Measurements from ENCODE around the gene PTPN6.

Gene PTPN6

DNA sequence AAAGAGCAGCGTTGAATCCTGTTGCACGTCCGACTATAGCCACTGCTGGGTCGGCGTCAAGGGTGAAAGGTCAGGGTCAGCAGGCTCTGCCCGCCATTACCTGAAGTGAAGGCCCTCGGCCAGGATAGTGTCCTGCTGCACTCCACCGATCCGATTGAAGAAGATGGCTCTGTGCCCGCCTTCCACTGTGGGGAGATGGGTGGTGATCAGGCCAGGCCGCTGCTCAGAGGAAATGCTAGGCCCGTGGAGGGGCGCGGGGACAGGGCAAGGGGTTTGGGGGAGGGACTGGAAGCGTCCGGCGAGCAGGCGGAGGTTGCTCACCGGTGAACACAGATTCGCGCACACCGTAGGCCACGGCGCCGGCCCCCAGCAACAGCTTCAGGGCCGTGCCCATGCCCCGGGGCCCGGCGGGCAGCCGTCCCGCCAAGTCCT lies 19.0 kb downstream of the PTPN6 start:
- no peak for DNase-seq (ENCODE audit: low spot score)

GRCh38 chr12:6974180-6974579 lies 23.0 kb downstream of the PTPN6 start:
- DNase-seq (ENCODE audit: low spot score) = no peak

- no peak for DNase-seq (ENCODE audit: low spot score)
Observed at GRCh38 chr12:6975297-6976032, 24.3 kb downstream of the PTPN6 start.

DNA sequence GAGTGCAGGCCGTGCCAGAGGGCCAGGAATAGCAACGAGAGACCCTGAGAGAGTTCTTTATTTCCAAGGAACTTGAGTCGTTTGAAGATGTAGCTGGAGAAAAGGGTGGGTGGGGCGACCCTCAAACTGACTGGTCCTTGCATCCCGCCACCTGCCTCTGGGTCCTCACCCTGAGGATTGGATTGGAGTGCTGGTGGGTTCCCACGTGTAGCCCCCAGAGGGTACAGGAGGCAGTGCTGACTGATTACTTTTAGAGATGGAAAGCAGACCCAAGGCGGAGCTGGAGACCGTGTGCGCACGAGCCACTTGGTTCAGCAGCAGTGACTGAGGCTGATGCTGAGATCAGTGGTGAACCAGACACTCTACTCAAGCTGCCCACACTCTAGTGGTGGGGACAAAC lies 26.5 kb downstream of the PTPN6 start:
- DNase-seq (ENCODE audit: low spot score) = no peak

GRCh38 chr12:6978188-6978587 lies 27.0 kb downstream of the PTPN6 start:
- no peak for DNase-seq (ENCODE audit: low spot score)

DNA sequence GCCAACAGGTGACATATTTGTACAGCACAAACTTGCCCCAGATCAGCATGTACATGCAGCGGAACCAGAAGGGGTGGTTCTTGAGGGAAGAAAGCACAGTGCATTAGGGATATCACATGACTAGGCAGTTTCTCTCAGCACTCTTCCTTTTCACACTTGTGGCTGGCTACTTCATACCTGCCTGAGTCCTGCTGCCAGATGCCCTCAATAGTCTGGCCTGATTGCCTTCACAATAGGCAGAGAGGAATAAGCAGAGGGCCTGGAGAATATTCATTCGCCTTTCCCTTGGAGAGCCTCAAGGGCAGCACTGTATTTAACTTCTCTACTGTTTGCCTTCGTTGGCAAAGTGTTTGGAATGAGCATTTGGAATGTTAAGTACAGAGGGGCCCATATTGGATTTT lies 27.5 kb downstream of the PTPN6 start:
- no peak for DNase-seq (ENCODE audit: low spot score)

- DNase-seq (ENCODE audit: low spot score) = no peak
Observed at GRCh38 chr12:6979021-6979420, 27.9 kb downstream of the PTPN6 start.

- no peak for DNase-seq (ENCODE audit: low spot score)
Observed at GRCh38 chr12:6979453-6979852, 28.3 kb downstream of the PTPN6 start.

DNA sequence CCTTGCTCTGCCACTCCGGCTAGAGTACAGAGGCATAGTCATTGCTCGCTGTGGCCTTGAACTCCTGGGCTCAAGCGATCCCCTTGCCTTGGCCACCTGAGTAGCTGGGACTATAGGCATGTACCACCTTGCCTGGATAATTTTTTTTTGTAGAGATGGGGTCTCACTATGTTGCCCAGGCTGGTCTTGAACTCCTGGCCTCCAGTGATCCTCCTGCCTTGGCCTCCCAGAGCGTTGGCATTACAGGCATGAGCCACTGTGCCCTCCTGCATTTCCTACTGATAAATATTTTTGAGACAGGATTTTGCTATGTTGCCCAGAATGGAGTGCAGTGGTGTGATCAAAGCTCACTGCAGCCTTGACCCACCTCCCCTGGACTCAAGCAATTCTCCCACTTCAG lies 28.9 kb downstream of the PTPN6 start:
- DNase-seq (ENCODE audit: low spot score) = no peak

DNA sequence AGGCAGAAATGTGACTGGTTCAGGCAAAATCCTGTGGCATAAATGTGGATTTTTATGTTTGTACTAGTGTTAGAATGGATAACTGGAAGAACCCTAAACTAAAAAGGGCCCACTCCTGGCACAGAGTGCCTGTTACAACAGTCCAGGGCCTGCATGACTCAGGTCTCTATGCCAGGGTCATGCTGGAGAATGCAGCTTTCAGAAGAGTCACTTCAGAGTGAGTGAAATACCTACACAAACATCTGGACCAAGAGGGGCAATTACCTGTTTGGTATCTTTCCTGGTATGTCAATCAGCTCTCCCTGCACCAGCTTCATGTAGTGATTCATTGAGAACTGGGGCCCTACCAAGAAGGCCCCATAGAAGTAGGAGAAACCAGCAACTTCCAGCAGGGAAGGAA lies 29.6 kb downstream of the PTPN6 start:
- no peak for DNase-seq (ENCODE audit: low spot score)

GRCh38 chr12:6981152-6982052 lies 30.2 kb downstream of the PTPN6 start:
- DNase-seq (ENCODE audit: low spot score) = no peak

- no peak for DNase-seq (ENCODE audit: low spot score)
Observed at GRCh38 chr12:6982532-6982931, 31.4 kb downstream of the PTPN6 start.

DNA sequence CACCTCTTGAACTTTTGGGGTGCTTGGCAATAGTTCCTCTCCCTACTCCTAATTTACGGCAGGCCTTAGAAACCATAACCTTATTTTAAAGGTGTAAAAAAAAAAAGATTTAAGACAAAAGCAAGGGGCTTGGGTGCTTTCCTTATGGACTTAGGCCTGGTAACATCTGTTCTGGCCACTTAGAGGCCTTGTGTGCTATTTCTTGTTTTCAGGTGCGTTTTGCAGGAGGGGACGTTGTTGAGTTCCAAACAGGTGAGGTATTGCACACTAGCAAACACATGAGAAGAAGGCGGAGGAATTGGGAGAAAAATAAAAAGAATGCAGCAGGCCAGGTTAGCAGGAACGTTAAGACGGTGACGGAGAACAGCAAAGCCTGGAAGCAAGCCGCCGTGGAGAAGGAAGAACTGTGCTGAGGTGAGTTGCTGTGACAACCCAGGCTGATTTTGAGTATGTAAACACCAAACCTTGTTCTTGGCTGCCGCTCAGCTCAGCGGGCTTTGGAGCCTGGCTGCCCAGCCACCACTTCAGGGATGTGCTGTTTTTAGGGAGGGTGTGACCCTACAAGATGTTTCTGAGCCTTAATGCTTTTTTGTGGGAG lies 36.9 kb downstream of the PTPN6 start:
- DNase-seq (ENCODE audit: low spot score) = no peak

GRCh38 chr12:6996040-6996441 lies 44.9 kb downstream of the PTPN6 start:
- no peak for DNase-seq (ENCODE audit: low spot score)

GRCh38 chr12:6998715-6999451 lies 47.7 kb downstream of the PTPN6 start:
- DNase-seq (ENCODE audit: low spot score) = no peak

DNA sequence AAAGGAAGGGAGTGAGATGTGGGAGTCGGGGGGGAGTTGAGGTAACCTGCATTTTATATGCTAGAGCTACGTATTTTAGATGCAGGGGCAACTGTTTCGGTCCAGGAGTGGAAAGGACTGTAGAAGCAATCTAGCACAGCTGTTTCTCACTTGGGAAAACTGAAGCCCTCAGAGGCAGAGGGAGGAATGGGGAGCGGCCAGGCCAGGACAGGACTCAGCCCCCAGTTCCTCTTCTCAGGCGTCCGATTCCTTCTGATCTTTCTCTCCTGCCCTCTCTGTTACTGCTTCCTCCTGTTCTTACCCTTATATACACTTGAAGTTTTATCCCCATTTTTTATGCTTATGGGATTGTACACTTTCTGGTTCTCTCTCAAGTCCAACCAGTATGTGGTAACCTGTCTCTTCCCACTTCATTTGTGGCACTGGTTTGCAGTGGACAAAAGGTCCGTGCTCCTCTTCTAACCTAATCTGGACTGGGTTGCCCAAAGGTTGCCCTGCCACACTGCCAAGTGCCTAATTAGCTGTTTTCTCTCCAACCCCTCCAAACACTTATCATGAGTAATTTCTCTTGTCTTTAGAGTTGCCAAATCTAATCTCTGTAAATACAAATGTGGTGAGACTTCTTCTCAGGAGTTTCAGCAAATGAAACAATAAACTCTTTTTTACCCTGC lies 50.9 kb downstream of the PTPN6 start:
- DNase-seq (ENCODE audit: low spot score) = no peak

- DNase-seq (ENCODE audit: low spot score) = no peak
Observed at GRCh38 chr12:7004287-7004803, 53.2 kb downstream of the PTPN6 start.

DNA sequence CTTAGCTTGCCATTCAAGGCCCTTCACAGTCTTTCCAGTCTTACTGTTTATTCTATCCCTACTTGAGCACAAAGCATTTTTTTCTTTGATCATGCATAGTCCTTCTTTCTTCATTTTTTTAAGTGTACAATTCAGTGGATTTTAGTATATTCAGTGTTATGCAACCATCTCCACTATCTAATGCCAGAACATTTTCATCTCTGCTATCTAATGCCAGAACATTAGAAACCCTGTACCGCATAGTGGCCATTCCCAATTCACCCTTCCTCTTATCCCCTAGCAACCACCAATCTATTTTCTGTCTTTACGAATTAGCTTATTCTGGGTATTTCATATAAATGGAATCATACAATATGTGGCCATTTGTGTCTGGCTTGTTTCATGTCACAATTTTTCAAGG lies 53.7 kb downstream of the PTPN6 start:
- DNase-seq (ENCODE audit: low spot score) = no peak

GRCh38 chr12:7005311-7005710 lies 54.2 kb downstream of the PTPN6 start:
- DNase-seq (ENCODE audit: low spot score) = no peak

GRCh38 chr12:7006639-7007038 lies 55.5 kb downstream of the PTPN6 start:
- no peak for DNase-seq (ENCODE audit: low spot score)

- DNase-seq (ENCODE audit: low spot score) = no peak
Observed at GRCh38 chr12:7008864-7009263, 57.7 kb downstream of the PTPN6 start.
